Measurements from ENCODE around the gene CCL4L2.
"Not testable (repeated sequence)": the region's sequence is repeated elsewhere in the genome, so short reads cannot be mapped to it uniquely, and the experiment has no call there.

The CCL4L2 gene

GRCh38 chr17:36206486-36206821 lies 4.4 kb upstream of the CCL4L2 start:
- H3K27ac Mint-ChIP-seq, H3K4me3 Mint-ChIP-seq: not testable (repeated sequence)
- H3K4me1 Mint-ChIP-seq (ENCODE audit: low read depth), result peaks cover 11% of the 10 kb centered on the region

DNA sequence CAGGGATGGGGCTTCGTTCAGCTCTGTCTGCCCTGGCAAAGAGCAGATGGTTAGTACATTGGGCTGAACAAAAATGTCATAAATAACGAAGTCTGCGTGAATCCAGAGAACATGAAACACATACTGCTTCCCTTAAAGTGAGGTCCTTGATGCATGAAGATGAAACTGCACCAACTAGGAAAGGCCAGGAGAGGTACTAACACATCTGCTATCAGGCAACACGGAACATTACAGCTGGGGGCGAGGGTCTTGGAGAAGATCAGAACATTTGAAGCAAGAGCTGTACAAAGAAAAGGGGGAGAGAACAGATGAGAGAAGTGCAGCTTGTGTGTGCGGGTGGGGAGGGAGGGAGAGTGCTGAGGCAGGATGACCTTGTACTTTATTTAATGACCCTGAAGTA lies 3.5 kb upstream of the CCL4L2 start:
- peaks cover 24% of the 10 kb centered on the region for H3K27me3 Mint-ChIP-seq (ENCODE audit: low read depth)
- not testable (repeated sequence) for H3K9me3 Mint-ChIP-seq; H3K27ac Mint-ChIP-seq; H3K4me3 Mint-ChIP-seq; H3K36me3 Mint-ChIP-seq (ENCODE audit: low read depth); H3K4me1 Mint-ChIP-seq (ENCODE audit: low read depth)

More at GRCh38 chr17:36206486-36206821, 4.4 kb upstream of the CCL4L2 start:
- H3K27me3 Mint-ChIP-seq (ENCODE audit: low read depth), result peaks cover 27% of the 10 kb centered on the region
- not testable (repeated sequence) for H3K36me3 Mint-ChIP-seq (ENCODE audit: low read depth); H3K9me3 Mint-ChIP-seq

- peaks cover 6% of the 10 kb centered on the region for H3K4me1 Mint-ChIP-seq (ENCODE audit: low read depth)
- H3K9me3 Mint-ChIP-seq, result no peaks in the 10 kb centered on the region
- no peak overlapping the region for H3K4me3 Mint-ChIP-seq
- peaks cover 29% of the 10 kb centered on the region for H3K27me3 Mint-ChIP-seq (ENCODE audit: low read depth)
- H3K36me3 Mint-ChIP-seq (ENCODE audit: low read depth), result no peaks in the 10 kb centered on the region
- H3K27ac Mint-ChIP-seq, result no peak overlapping the region
These were observed 1.3 kb upstream of the CCL4L2 start for GRCh38 chr17:36209575-36209974.

DNA sequence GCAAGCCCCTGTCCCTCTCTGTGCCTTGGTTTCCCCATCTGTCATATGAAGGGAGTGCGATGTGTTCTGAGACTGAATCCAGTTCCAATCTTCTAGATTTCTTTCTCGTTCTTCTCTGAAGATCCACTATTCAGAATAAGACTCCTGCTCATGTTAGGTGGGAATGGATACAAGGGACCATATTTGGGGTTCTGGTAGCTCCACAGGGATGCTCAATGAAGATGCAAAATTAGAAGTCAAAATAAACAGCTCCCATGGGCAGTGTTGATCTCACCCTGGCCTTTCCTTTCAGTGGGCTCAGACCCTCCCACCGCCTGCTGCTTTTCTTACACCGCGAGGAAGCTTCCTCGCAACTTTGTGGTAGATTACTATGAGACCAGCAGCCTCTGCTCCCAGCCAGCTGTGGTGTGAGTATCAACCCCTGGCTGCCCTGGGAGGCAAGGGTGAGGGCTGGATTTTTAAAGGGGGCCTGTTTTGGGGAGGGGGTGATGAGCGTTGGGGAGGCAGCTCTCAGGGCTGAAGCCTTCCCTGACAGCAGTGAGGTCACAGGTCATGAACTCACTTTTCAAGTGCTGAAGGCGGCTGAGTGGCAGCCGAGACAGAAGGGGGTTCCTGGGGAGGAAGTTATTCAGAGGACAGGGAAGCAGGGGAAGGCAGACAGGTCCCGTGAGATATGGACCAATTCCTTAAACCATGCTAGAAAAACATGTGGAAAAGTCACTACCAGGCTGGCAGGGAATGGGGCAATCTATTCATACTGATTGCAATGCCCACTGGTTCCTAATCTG lies 815 bp downstream of the CCL4L2 start:
- not testable (repeated sequence) for H3K4me3 Mint-ChIP-seq; H3K36me3 Mint-ChIP-seq (ENCODE audit: low read depth); H3K9me3 Mint-ChIP-seq; H3K4me1 Mint-ChIP-seq (ENCODE audit: low read depth); H3K27ac Mint-ChIP-seq
- peaks cover 27% of the 10 kb centered on the region for H3K27me3 Mint-ChIP-seq (ENCODE audit: low read depth)

DNA sequence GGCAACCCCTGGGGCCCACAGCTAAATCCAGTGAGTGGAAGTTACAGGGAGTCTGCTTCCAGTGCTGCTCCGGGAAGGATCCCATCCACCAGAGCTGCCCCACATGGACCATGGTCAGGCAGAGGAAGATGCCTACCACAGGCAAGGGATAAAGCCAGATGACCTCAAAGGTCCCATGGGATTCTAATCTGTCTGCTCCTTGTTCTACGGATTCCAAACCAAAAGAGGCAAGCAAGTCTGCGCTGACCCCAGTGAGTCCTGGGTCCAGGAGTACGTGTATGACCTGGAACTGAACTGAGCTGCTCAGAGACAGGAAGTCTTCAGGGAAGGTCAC lies 1.4 kb downstream of the CCL4L2 start:
- Mint-ChIP-seq H3K4me3 (no peak overlapping the region), H3K9me3 (no peaks in the 10 kb centered on the region), H3K27ac (no peak overlapping the region), H3K4me1 (ENCODE audit: low read depth) (peaks cover 3% of the 10 kb centered on the region), H3K27me3 (ENCODE audit: low read depth) (peaks cover 23% of the 10 kb centered on the region), H3K36me3 (ENCODE audit: low read depth) (no peaks in the 10 kb centered on the region)

GRCh38 chr17:36212966-36213365 lies 2.1 kb downstream of the CCL4L2 start:
- no peaks in the 10 kb centered on the region for H3K9me3 Mint-ChIP-seq
- no peak overlapping the region for H3K27ac Mint-ChIP-seq
- peaks cover 23% of the 10 kb centered on the region for H3K27me3 Mint-ChIP-seq (ENCODE audit: low read depth)
- no peaks in the 10 kb centered on the region for H3K36me3 Mint-ChIP-seq (ENCODE audit: low read depth)
- no peak overlapping the region for H3K4me3 Mint-ChIP-seq
- H3K4me1 Mint-ChIP-seq (ENCODE audit: low read depth), result peaks cover 3% of the 10 kb centered on the region

DNA sequence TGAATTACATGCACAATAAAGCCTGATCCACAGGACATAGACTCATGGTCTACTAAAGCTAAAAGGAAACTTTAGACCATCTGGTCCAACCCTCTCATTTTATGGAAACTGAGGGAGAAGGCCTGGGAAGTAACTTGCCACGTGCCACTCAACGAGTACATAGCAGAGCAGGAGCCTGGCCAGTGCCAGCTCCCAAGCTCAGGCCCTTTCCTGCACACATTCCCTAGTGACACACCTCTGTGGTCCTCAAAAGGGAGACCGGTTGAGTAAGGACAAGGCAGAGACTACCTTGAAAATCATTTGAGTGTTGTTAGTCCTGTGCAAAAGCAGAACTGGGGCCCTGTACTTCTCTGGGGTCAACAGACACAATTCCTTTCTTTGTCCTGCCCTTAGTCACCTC lies 2.8 kb downstream of the CCL4L2 start:
- Mint-ChIP-seq H3K27me3 (ENCODE audit: low read depth) (peaks cover 26% of the 10 kb centered on the region), H3K9me3 (peaks cover 4% of the 10 kb centered on the region), H3K27ac (no peak overlapping the region)

DNA sequence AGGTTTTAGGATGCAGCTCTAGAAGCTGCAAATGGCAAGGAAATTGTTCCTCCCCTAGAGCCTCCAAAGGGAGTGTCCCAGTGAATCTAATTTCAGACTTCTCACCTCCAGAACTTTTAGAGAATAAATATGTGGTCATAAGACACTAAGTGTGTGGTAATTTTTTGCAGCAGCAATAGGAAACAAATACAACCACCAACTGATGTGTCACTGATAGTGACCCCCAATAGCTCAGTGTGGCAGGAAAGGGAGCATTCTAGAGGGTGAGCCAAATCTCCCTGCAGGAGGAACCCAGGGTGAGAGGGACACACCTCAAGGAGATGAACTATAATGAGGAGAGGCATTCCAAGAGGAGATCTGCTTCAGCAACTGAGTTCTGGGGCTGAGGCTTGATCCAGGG lies 4.1 kb downstream of the CCL4L2 start:
- Mint-ChIP-seq H3K27ac (no peak overlapping the region), H3K4me1 (ENCODE audit: low read depth) (peaks cover 3% of the 10 kb centered on the region), H3K4me3 (no peak overlapping the region), H3K27me3 (ENCODE audit: low read depth) (peaks cover 22% of the 10 kb centered on the region), H3K9me3 (peaks cover 4% of the 10 kb centered on the region), H3K36me3 (ENCODE audit: low read depth) (no peaks in the 10 kb centered on the region)

More for the DNA sequence above, 2.8 kb downstream of the CCL4L2 start:
- Mint-ChIP-seq H3K4me1 (ENCODE audit: low read depth) (peaks cover 3% of the 10 kb centered on the region), H3K4me3 (no peak overlapping the region), H3K36me3 (ENCODE audit: low read depth) (no peaks in the 10 kb centered on the region)

- H3K27ac Mint-ChIP-seq; H3K36me3 Mint-ChIP-seq (ENCODE audit: low read depth); H3K4me3 Mint-ChIP-seq; H3K9me3 Mint-ChIP-seq; H3K4me1 Mint-ChIP-seq (ENCODE audit: low read depth): not testable (repeated sequence)
- peaks cover 19% of the 10 kb centered on the region for H3K27me3 Mint-ChIP-seq (ENCODE audit: low read depth)
These were observed 4.8 kb downstream of the CCL4L2 start for GRCh38 chr17:36215406-36216308.

GRCh38 chr17:36219556-36219955 lies 8.7 kb downstream of the CCL4L2 start:
- H3K36me3 Mint-ChIP-seq (ENCODE audit: low read depth); H3K4me1 Mint-ChIP-seq (ENCODE audit: low read depth); H3K27ac Mint-ChIP-seq; H3K9me3 Mint-ChIP-seq; H3K4me3 Mint-ChIP-seq: not testable (repeated sequence)
- peaks cover 10% of the 10 kb centered on the region for H3K27me3 Mint-ChIP-seq (ENCODE audit: low read depth)

DNA sequence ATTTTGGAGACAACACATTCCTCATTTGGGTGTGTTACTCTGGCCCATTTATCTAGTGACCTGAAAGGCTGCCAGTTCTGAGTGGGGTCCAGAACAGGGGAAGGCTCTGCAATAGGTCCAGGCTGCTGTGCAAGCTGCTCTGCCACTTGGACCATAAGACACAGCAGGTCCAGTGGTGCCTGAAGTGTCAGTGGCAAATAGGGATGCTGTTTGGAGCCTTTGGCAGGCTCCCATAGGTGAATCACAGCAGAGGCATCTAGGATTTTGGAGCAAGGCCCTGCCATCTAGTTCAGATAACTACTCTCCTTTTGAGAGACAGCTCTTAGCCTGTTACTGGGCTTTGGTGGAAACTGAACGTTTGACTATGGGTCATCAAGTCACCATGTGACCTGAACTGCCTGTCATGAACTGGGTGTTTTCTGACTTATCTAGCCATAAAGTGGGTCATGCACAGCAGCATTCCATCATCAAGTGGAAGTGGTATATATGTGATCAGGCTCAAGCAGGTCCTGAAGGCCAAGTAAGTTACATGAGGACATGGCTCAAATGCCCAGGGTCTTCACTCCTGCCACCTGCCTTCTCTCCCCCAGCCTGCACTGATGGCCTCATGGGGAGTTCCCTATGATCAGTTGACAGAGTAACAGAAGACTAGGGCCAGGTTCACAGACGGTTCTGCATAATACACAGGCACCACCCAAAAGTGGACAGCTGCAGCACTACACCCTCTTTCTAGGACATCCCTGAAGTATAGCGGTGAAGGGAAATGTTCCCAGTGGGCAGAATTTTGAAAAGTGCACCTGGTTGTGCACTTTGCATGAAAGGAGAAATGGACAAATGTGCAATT lies 10.1 kb downstream of the CCL4L2 start:
- not testable (repeated sequence) for H3K4me1 Mint-ChIP-seq (ENCODE audit: low read depth); H3K36me3 Mint-ChIP-seq (ENCODE audit: low read depth); H3K4me3 Mint-ChIP-seq; H3K27me3 Mint-ChIP-seq (ENCODE audit: low read depth); H3K27ac Mint-ChIP-seq; H3K9me3 Mint-ChIP-seq

- H3K9me3 Mint-ChIP-seq; H3K4me3 Mint-ChIP-seq; H3K27ac Mint-ChIP-seq; H3K4me1 Mint-ChIP-seq (ENCODE audit: low read depth); H3K36me3 Mint-ChIP-seq (ENCODE audit: low read depth); H3K27me3 Mint-ChIP-seq (ENCODE audit: low read depth): not testable (repeated sequence)
These were observed 10.8 kb downstream of the CCL4L2 start for GRCh38 chr17:36221581-36222100.

DNA sequence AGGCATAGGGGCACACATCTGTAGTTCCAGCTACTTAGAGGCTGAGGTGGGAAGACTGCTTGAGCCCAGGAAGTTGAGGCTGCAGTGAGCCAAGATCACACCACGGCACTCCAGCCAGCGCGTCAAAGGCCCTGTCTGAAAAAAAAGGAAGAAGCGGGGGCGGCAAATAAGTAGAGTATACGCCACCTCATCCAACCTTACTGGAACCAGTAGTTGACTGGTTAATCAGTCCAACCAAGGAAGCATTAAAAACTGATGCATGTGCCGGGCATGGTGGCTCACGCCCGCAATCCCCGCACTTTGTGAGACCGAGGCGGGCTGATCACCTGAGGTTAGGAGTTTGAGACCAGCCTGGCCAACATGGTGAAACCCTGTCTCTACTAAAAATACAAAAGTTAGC lies 12.1 kb downstream of the CCL4L2 start:
- H3K4me3 Mint-ChIP-seq; H3K9me3 Mint-ChIP-seq; H3K36me3 Mint-ChIP-seq (ENCODE audit: low read depth); H3K27me3 Mint-ChIP-seq (ENCODE audit: low read depth); H3K4me1 Mint-ChIP-seq (ENCODE audit: low read depth); H3K27ac Mint-ChIP-seq: not testable (repeated sequence)

GRCh38 chr17:36229644-36230043 lies 18.8 kb downstream of the CCL4L2 start:
- not testable (repeated sequence) for H3K27me3 Mint-ChIP-seq (ENCODE audit: low read depth); H3K36me3 Mint-ChIP-seq (ENCODE audit: low read depth); H3K4me1 Mint-ChIP-seq (ENCODE audit: low read depth); H3K9me3 Mint-ChIP-seq; H3K4me3 Mint-ChIP-seq; H3K27ac Mint-ChIP-seq
